GM18517 (cell line): ENCODE results near the gene TTLL12.

Experiments
- ATAC-seq: cut with Tn5 transposase; IDR thresholded peaks from one replicate; pipeline ENCODE4 v1.9.1; 2021; ENCODE audit warnings: mild to moderate bottlenecking, moderate library complexity; ENCODE audit not compliant: unreplicated experiment

TTLL12 gene

GRCh38 chr22:43174941-43175531 is 11.9 kb downstream of the TTLL12 start:
- ATAC-seq, result no peak

GRCh38 chr22:43173976-43174720 is 12.8 kb downstream of the TTLL12 start:
- no peak for ATAC-seq

- no peak for ATAC-seq
Observed at GRCh38 chr22:43173566-43173965, 13.4 kb downstream of the TTLL12 start.

GRCh38 chr22:43172191-43172590 is 14.7 kb downstream of the TTLL12 start:
- ATAC-seq, result no peak

GRCh38 chr22:43171607-43172006 is 15.3 kb downstream of the TTLL12 start:
- ATAC-seq, result no peak

GRCh38 chr22:43171019-43171491 is 15.9 kb downstream of the TTLL12 start:
- no peak for ATAC-seq

- no peak for ATAC-seq
Observed at GRCh38 chr22:43170131-43170480, 16.8 kb downstream of the TTLL12 start.

- no peak for ATAC-seq
Observed at GRCh38 chr22:43169310-43170130, 17.4 kb downstream of the TTLL12 start.

GRCh38 chr22:43168471-43169309 is 18.2 kb downstream of the TTLL12 start:
- ATAC-seq, result no peak

GRCh38 chr22:43167001-43167589 is 19.8 kb downstream of the TTLL12 start:
- no peak for ATAC-seq

- ATAC-seq, result no peak
Observed at GRCh38 chr22:43166132-43166930, 20.6 kb downstream of the TTLL12 start.

GRCh38 chr22:43164636-43165035 is 22.3 kb downstream of the TTLL12 start:
- no peak for ATAC-seq

GRCh38 chr22:43163241-43163795 is 23.6 kb downstream of the TTLL12 start:
- ATAC-seq, result no peak

- ATAC-seq, result no peak
Observed at GRCh38 chr22:43162412-43163150, 24.4 kb downstream of the TTLL12 start.

- no peak for ATAC-seq
Observed at GRCh38 chr22:43160497-43161126, 26.3 kb downstream of the TTLL12 start.

GRCh38 chr22:43159484-43160178 is 27.3 kb downstream of the TTLL12 start:
- ATAC-seq, result no peak

- no peak for ATAC-seq
Observed at GRCh38 chr22:43158778-43159483, 28.0 kb downstream of the TTLL12 start.
